Bladder microvascular endothelial cell (primary cell): ENCODE results near the gene RBM42. TPM values are rescaled to one million over a fixed set of nuclear protein-coding genes. Genes with fewer than 3 reads are reported as not detected.

Experiments
- total RNA-seq: library from RNA; depleted of rRNA; stranded (reverse); fragments of >200 nt; gene quantifications from 2 replicates; pipeline ENCODE4 v1.2.3, GENCODE V29; 2014

The RBM42 gene, protein sequence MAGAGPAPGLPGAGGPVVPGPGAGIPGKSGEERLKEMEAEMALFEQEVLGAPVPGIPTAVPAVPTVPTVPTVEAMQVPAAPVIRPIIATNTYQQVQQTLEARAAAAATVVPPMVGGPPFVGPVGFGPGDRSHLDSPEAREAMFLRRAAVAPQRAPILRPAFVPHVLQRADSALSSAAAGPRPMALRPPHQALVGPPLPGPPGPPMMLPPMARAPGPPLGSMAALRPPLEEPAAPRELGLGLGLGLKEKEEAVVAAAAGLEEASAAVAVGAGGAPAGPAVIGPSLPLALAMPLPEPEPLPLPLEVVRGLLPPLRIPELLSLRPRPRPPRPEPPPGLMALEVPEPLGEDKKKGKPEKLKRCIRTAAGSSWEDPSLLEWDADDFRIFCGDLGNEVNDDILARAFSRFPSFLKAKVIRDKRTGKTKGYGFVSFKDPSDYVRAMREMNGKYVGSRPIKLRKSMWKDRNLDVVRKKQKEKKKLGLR
- 32.4 and 33.7 TPM in 2 replicates for total RNA-seq

GRCh38 chr19:35628565-35629331 lies at the start of gene RBM42:
RBM42 (plus strand) TSS chr19:35629036; CDS start chr19:35629154, 118 bp downstream.

DNA sequence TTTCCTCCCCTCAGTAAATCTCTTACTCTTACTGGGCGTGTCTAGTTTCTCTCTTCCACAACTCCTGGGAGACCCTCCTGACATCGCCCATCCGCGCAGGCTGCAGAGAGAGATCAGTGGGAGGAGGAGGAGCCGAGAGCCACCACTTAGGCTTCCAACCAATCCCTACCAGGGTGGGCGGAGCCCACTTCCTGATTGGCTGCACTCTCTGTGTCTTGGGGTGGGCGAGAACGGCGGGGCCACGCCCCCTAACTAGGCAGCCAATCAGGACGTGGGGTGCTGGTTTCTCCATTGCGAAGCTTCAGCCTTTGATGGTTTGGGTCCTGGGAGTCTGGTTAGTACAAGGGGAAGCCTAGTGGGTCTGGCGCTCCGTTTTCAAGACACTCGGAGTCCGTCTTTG lies 43.0 kb upstream of the RBM42 start, which contains the start of gene PMIS2:
TSS of gene PMIS2 (plus strand) at position 326 of the 400 bp plus-strand sequence. CDS start 87 bp downstream, outside the sequence.

DNA sequence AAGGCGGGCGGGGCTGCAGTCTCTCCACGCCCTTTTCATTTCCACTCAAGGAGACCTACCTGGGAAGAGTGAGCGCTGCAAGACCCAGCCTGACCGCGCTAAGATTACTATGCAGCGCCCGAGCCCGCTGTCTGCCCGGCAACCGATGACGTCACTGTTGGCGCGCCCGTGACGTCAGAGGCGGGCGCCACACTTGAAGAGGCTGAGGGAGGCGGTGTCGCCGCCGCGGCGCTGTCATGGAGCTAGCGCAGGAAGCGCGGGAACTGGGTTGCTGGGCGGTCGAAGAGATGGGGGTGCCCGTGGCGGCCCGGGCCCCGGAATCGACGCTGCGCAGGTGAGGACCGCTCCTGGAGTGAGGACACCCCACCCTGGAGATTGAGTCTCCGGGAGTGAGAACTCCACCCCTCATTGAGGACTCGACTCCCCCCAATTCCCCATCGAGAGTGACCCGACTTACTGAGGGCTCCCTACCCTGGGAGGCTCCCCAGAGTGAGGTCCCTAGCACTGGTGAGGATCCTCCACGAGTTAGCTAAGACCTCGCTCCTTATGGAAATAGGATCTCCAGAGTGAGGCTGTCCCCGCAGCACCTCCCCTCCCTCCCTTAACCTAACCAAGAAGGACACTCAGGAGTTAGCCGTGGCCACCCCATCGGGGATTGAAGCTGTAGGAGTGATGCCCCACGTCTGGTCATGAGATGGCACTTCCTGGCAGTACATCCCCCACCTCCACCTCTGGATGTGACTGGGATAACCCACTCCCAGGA lies 16.1 kb upstream of the RBM42 start, which contains the start of gene HAUS5:
TSS of gene HAUS5 (plus strand) at position 177 of the 763 bp plus-strand sequence. CDS start at position 237, 60 bp downstream.

DNA sequence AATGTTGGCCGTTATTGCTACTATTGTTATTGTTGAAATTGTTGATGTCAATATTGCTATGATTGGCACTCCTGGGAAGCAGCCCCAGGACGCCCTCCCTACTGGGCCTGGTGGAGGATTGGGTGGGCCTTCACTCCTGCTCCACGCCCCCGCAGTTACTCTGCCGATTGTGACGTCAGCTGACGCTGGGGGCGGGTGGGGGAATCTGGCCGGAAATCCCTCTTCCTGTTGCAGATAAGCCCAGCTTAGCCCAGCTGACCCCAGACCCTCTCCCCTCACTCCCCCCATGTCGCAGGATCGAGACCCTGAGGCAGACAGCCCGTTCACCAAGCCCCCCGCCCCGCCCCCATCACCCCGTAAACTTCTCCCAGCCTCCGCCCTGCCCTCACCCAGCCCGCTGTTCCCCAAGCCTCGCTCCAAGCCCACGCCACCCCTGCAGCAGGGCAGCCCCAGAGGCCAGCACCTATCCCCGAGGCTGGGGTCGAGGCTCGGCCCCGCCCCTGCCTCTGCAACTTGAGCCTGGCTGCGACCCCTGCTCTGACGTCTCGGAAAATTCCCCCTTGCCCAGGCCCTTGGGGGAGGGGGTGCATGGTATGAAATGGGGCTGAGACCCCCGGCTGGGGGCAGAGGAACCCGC lies 12.8 kb downstream of the RBM42 start, which contains the start of gene ETV2:
TSS of gene ETV2 (plus strand) at position 231 of the 637 bp plus-strand sequence. CDS start 716 bp downstream, outside the sequence.

DNA sequence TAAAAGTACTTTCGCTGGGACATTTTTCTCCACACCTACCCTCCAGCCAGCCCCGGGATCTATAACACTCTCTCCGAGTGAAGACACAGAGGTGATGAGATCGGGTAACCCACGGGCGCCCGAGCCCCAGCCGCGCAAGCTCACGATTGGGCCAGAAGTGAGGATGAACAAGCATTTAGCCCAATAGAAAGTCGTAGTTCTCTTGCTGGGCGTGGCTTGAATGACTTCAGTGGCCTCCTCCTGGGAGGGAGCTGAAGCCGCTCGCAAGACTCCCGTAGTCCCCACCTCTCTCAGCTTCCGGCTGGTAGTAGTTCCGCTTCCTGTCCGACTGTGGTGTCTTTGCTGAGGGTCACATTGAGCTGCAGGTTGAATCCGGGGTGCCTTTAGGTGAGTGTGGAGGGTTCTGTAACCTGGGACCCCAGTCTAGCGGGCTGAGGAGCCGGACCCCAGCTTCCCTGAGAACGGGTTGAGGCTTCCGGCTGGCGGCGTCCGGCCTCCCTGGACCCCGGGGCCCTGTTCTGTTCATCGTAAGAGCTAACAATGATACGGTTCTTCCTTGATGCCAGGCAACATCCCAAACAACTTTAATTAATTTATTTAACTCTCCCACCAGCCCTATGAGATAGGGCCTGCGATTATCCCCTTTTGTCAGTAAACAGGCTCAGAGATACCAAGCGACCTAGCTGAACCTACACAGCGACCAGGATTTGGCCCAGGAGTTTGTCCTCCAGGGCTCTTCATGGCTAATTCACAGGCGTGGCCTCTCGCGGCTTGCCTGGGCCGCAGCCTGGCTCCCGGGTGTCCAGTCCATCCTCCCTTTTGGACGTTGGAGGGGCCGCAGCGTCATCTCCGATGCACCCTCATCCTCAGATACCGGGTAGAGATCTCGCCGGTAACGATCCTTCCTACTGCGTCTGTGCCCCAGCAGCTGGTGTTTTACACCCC lies 19.5 kb downstream of the RBM42 start, which contains the start of gene COX6B1:
TSS of gene COX6B1 (plus strand) at position 307 of the 945 bp plus-strand sequence. CDS start 2,921 bp downstream, outside the sequence.

DNA sequence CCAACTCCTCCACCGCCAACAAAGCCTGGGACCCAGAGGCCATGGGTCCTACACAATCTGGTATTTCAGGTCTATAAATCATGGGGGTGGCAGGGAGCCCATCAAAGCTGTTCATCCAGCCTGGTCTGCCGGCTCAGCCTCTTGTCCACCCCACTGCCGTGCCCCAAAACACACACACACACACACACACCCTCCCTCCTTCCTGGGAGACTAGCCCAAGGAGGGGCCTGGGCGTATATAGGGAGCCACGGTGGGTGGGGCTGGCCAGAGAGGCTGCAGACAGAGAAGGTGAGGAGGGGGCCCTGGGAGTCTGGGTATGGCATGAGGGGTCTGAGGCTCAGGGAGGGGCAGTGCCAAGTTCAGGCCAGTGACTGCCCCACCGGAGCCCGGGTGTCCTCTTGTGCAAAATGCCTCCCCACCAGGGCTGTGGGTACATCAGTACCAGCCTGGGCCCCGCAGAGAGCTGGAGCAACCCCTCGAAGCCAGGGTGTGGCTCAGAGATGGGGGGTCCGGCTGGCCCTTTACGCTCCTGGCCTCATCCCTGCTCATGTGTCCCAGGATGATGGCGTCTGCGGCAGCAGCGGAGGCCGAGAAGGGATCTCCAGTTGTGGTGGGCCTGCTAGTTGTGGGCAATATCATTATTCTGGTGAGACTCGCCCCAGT lies 37.5 kb downstream of the RBM42 start, which contains the start of gene UPK1A:
TSS of gene UPK1A (plus strand) at position 267 of the 663 bp plus-strand sequence. CDS start at position 563, 296 bp downstream.

Other genes starting within 250 kb of the RBM42 start
- not detected in 2 replicates for gene FFAR2, start 180.8 kb upstream of the RBM42 start, total RNA-seq
- not detected in 2 replicates for gene KRTDAP, start 138.6 kb upstream of the RBM42 start, total RNA-seq
- 0.13 TPM in 1 of 2 replicates, not detected in the other for gene DMKN, start 115.4 kb upstream of the RBM42 start, total RNA-seq
- gene SBSN, start 100.7 kb upstream of the RBM42 start, total RNA-seq = not detected in 2 replicates
- not detected in 2 replicates for gene GAPDHS, start 95.6 kb upstream of the RBM42 start, total RNA-seq
- 52.9 and 74.0 TPM in 2 replicates for gene TMEM147, start 83.4 kb upstream of the RBM42 start, total RNA-seq
- not detected in 2 replicates for gene ATP4A, start 65.4 kb upstream of the RBM42 start, total RNA-seq
- gene PMIS2, start 42.9 kb upstream of the RBM42 start, total RNA-seq = not detected in 2 replicates
- gene HAUS5, start 16.3 kb upstream of the RBM42 start, total RNA-seq = 6.0 and 9.3 TPM in 2 replicates
- gene ETV2, start 12.7 kb downstream of the RBM42 start, total RNA-seq = 0.13 and 0.49 TPM in 2 replicates
- gene COX6B1, start 19.3 kb downstream of the RBM42 start, total RNA-seq = 295 and 323 TPM in 2 replicates
- gene UPK1A, start 37.5 kb downstream of the RBM42 start, total RNA-seq = not detected in 2 replicates
- gene ZBTB32, start 75.5 kb downstream of the RBM42 start, total RNA-seq = not detected in 2 replicates
- 6.2 and 19.6 TPM in 2 replicates for gene KMT2B, start 89.0 kb downstream of the RBM42 start, total RNA-seq
- 0.49 and 0.94 TPM in 2 replicates for gene IGFLR1, start 113.4 kb downstream of the RBM42 start, total RNA-seq
- 4.0 and 6.4 TPM in 2 replicates for gene U2AF1L4, start 116.4 kb downstream of the RBM42 start, total RNA-seq
- gene PSENEN, start 116.6 kb downstream of the RBM42 start, total RNA-seq = 12.3 and 13.8 TPM in 2 replicates
- gene LIN37, start 119.5 kb downstream of the RBM42 start, total RNA-seq = 3.9 and 5.0 TPM in 2 replicates
- 0.25 and 0.49 TPM in 2 replicates for gene HSPB6, start 128.0 kb downstream of the RBM42 start, total RNA-seq
- 1.5 and 2.5 TPM in 2 replicates for gene PROSER3, start 129.1 kb downstream of the RBM42 start, total RNA-seq
- gene ARHGAP33, start 146.5 kb downstream of the RBM42 start, total RNA-seq = 2.1 and 4.0 TPM in 2 replicates
- not detected in 2 replicates for gene PRODH2, start 183.8 kb downstream of the RBM42 start, total RNA-seq
- gene NPHS1, start 223.5 kb downstream of the RBM42 start, total RNA-seq = not detected in 2 replicates
- gene KIRREL2, start 227.9 kb downstream of the RBM42 start, total RNA-seq = under 0.01 TPM in 1 of 2 replicates, not detected in the other
- 1.3 and 8.4 TPM in 2 replicates for gene APLP1, start 239.5 kb downstream of the RBM42 start, total RNA-seq